PC-9 (cell line): ENCODE results near the gene MYBPH.

ENCODE experiments used
- EZH2 ChIP-seq: fragments of 200-600 bp; sonication (generic); IDR thresholded peaks from 2 replicates; pipeline ENCODE4 v1.8.0; 2017; ENCODE audit warnings: antibody characterized with exemption, low read depth
- TF ChIP-seq, protein P1 (sequence below): fragments of 200-600 bp; sonication (generic); conservative IDR thresholded peaks from 2 replicates; pipeline ENCODE4 v1.6.1; 2017; ENCODE audit warnings: mixed run types, antibody characterized with exemption, mild to moderate bottlenecking, moderate library complexity

GRCh38 chr1:203196371-203196770, 20.7 kb upstream of the MYBPH start:
- TF ChIP-seq, protein P1, sequence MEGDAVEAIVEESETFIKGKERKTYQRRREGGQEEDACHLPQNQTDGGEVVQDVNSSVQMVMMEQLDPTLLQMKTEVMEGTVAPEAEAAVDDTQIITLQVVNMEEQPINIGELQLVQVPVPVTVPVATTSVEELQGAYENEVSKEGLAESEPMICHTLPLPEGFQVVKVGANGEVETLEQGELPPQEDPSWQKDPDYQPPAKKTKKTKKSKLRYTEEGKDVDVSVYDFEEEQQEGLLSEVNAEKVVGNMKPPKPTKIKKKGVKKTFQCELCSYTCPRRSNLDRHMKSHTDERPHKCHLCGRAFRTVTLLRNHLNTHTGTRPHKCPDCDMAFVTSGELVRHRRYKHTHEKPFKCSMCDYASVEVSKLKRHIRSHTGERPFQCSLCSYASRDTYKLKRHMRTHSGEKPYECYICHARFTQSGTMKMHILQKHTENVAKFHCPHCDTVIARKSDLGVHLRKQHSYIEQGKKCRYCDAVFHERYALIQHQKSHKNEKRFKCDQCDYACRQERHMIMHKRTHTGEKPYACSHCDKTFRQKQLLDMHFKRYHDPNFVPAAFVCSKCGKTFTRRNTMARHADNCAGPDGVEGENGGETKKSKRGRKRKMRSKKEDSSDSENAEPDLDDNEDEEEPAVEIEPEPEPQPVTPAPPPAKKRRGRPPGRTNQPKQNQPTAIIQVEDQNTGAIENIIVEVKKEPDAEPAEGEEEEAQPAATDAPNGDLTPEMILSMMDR, result no peak
- TF ChIP-seq EZH2, result no peak
